Pulmonary artery endothelial cell (primary cell): ENCODE measurements around the gene CYP2A7. TPM values are rescaled to one million over a fixed set of nuclear protein-coding genes. Genes with fewer than 3 reads are reported as not detected.
"Not testable (repeated sequence)": the region's sequence is repeated elsewhere in the genome, so short reads cannot be mapped to it uniquely, and the experiment has no call there.

Source experiments
- DNase-seq: peaks from one replicate; pipeline ENCODE4 v3.0.0-alpha.2; 2011; ENCODE audit warnings: low read depth, low spot score
- total RNA-seq: library from RNA; depleted of rRNA; stranded (reverse); fragments of >200 nt; gene quantifications from 2 replicates; pipeline ENCODE4 v1.2.3, GENCODE V29; 2014

The CYP2A7 gene
- total RNA-seq, 1 donor from 2014 or later, result not detected

- DNase-seq, result not testable (repeated sequence)
Observed at GRCh38 chr19:40842997-40843652, 38.9 kb downstream of the CYP2A7 start.

DNA sequence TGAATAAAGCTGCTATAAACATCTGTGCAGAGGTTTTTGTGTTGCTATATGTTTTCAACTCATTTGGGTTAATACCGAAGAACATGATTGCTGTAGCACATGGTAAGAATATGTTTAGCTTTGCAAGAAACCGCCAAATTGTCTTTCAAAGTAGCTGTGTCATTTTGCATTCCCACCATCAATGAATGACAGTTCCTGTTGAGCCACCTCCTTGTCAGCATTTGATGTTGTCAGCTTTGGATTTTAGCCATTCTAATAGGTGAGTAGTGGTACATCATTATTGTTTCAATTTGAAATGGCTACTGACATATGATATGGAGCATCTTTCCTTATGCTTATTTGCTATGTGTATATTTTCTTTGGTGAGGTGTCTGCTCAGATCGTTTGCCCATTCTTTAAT lies 40.0 kb downstream of the CYP2A7 start:
- not testable (repeated sequence) for DNase-seq

DNA sequence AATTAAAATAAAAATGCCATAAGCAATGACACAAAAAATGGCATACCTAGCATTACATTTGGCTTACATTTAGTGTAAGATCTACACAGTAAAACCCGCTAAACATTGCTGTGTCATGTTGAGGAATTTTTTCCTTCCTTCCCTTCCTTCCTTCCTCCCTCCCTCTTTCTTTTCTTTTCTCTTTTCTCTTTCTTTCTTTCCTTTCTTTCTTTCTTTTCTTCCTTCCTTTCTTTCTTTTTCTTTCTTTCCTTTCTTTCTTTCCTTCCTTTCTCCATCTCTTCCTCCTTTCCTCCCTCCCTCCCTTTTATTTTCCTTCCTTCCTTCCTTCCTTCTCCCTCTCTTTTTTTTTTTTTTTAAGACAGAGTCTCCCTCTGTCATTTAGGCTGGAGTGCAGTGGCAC lies 43.6 kb downstream of the CYP2A7 start:
- DNase-seq, result not testable (repeated sequence)

DNA sequence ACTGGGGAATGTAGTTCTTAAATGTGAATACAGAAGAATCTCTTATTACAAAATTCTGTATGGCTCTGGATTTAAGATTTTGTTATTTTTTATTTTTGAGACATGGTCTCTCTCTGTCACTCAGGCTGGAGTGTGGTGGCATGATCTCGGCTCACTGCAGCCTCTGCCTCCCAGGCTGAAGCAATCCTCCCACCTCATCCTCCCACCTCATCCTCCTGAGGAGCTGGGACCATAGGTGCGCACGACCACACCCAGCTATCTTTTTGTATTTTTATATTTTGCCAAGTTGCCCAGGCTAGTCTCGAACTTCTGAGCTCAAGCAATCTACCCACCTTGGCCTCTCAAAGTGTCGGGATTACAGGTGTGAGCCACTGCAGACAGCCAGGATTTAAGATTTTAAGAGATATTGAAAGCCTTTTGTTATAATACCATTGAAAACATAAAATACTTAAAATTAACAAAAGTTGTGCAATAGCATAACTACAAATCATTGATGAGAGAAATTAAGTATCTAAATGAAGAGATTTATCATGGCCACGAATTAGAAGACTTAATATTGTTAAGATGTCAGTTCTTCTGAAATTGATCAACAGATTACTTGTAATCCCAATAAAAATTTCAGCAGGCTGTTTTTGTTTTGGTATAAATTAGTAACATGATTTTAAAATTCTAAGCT lies 45.1 kb downstream of the CYP2A7 start:
- no peak for DNase-seq

GRCh38 chr19:40833728-40834533 lies 48.1 kb downstream of the CYP2A7 start:
- DNase-seq, result not testable (repeated sequence)

- not testable (repeated sequence) for DNase-seq
Observed at GRCh38 chr19:40832431-40832790, 49.6 kb downstream of the CYP2A7 start.

DNA sequence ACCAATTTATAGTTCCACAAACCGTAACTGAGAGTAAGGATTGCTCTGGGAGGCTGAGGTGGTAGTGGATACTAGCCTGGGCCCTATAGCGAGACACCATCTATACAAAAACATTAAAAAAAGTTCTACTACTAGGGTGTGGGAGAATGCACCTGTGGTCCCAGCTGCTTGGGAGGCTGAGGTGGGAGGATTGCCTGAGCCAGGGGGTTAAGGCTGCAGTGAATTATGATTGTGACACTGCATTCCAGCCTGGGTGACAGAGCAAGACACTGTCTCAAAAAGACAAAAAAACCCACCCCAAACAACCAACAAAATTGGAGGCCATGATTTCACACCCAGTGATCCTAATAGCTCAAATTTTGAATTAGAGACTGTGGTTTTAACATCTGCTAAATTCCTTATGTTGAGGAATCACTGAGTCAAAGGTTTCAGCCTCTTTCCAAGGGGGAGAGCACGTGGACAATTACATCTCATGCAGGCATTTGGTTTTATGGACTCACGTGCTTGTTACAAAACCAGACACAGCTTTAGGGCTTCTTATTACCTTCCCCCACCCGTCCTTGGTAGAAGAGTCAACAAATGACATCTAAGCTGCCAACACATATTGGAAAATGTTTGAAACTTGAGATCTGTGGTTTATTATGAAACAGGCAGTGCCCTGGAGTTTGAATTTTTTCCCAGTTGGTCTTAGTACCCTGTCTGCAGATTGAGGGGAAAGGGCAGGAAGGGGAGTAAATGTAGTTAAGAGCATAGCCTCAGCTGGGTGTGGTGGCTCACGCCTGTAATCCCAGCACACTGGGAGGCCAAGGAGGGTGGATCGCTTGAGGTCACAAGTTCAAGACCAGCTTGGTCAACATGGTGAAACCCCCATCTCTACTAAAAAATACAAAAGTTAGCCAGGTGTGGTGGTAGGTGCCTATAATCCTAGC lies 50.3 kb downstream of the CYP2A7 start:
- no peak for DNase-seq

- DNase-seq, result not testable (repeated sequence)
Observed at GRCh38 chr19:40830741-40831140, 51.3 kb downstream of the CYP2A7 start.

DNA sequence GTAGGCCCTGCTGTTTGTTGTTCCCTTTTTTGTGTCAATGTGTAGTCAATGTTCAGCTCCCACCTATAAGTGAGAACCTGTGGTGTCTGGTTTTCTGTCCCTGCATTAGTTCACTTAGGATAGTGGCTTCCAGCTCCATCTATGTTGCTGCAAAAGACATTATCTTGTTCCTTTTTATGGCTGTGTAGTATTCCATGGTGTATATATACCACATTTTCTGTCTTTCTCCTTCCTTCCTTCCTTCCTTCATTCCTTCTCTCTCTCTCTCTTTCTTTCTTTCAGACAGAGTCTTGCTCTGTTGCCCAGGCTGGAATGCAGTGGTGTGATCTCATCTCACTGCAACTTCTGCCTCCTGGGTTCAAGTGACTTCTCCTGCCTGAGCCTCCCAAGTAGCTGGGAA lies 52.8 kb downstream of the CYP2A7 start:
- DNase-seq, result no peak

GRCh38 chr19:40827386-40828247 lies 54.4 kb downstream of the CYP2A7 start:
- DNase-seq, result no peak

- DNase-seq, result not testable (repeated sequence)
Observed at GRCh38 chr19:40826699-40827385, 55.2 kb downstream of the CYP2A7 start.

- DNase-seq, result not testable (repeated sequence)
Observed at GRCh38 chr19:40826312-40826698, 55.7 kb downstream of the CYP2A7 start.

- DNase-seq, result not testable (repeated sequence)
Observed at GRCh38 chr19:40825460-40826095, 56.5 kb downstream of the CYP2A7 start.

Other genes with a start within 250 kb of the CYP2A7 start
- 19.4 and 23.8 TPM in 2 replicates for gene NUMBL, start 191.6 kb downstream of the CYP2A7 start, total RNA-seq
- gene COQ8B, start 165.3 kb downstream of the CYP2A7 start, total RNA-seq, result 16.5 and 25.7 TPM in 2 replicates
- gene ITPKC, start 165.1 kb downstream of the CYP2A7 start, total RNA-seq, result 19.8 and 25.8 TPM in 2 replicates
- 0.49 and 0.59 TPM in 2 replicates for gene ACTMAP, start 131.8 kb downstream of the CYP2A7 start, total RNA-seq
- 54.3 and 55.1 TPM in 2 replicates for gene SNRPA, start 131.0 kb downstream of the CYP2A7 start, total RNA-seq
- gene MIA, start 106.7 kb downstream of the CYP2A7 start, total RNA-seq, result 0.20 TPM in 1 of 2 replicates, not detected in the other
- 6.7 and 10.6 TPM in 2 replicates for gene RAB4B, start 104.0 kb downstream of the CYP2A7 start, total RNA-seq
- gene EGLN2, start 83.0 kb downstream of the CYP2A7 start, total RNA-seq, result 117 and 150 TPM in 2 replicates
- gene CYP2A6, start 31.8 kb downstream of the CYP2A7 start, total RNA-seq, result not detected in 2 replicates
- not detected in 2 replicates for gene CYP2B6, start 109.1 kb upstream of the CYP2A7 start, total RNA-seq
- not detected in 2 replicates for gene CYP2A13, start 206.2 kb upstream of the CYP2A7 start, total RNA-seq
- gene CYP2F1, start 232.2 kb upstream of the CYP2A7 start, total RNA-seq, result not detected in 2 replicates